ENCODE results near the gene SERPIND1. TPM values are rescaled to one million over a fixed set of nuclear protein-coding genes. Genes with fewer than 3 reads are reported as not detected.

Gene SERPIND1
- total RNA-seq, 1 donor from 2014 or later: 0.18 TPM

DNA sequence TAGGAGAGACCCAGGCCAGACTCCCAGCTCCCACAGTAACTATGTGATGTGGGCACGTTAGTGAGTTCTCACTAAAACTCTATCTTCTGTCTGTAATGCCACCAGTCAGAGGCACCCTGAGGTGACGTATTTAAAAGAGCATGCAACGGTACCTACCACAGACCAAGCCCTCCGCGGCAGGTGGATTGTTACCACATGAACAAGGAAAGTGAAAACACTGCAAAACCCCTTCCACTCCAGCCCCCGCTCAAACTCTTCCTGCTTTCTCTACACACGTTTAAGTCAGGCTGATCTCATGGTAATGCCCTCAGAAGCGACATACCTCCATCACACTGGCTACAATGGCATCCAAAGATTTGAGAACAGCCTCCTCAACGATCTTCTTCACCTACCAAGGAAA lies 36.7 kb downstream of the SERPIND1 start:
- no peak for DNase-seq (ENCODE audit: low spot score)
- H3K27ac Mint-ChIP-seq (ENCODE audit: unreplicated experiment): no peak overlapping the region
- peaks cover 34% of the 10 kb centered on the region for H3K36me3 Mint-ChIP-seq (ENCODE audit: low read depth, unreplicated experiment)
- no peaks in the 10 kb centered on the region for H3K9me3 Mint-ChIP-seq (ENCODE audit: unreplicated experiment)
- TF ChIP-seq, protein P1, sequence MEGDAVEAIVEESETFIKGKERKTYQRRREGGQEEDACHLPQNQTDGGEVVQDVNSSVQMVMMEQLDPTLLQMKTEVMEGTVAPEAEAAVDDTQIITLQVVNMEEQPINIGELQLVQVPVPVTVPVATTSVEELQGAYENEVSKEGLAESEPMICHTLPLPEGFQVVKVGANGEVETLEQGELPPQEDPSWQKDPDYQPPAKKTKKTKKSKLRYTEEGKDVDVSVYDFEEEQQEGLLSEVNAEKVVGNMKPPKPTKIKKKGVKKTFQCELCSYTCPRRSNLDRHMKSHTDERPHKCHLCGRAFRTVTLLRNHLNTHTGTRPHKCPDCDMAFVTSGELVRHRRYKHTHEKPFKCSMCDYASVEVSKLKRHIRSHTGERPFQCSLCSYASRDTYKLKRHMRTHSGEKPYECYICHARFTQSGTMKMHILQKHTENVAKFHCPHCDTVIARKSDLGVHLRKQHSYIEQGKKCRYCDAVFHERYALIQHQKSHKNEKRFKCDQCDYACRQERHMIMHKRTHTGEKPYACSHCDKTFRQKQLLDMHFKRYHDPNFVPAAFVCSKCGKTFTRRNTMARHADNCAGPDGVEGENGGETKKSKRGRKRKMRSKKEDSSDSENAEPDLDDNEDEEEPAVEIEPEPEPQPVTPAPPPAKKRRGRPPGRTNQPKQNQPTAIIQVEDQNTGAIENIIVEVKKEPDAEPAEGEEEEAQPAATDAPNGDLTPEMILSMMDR (IDR thresholded peaks at IDR 0.05; ENCODE audit: unreplicated experiment): no peak
- no peaks in the 10 kb centered on the region for H3K27me3 Mint-ChIP-seq (ENCODE audit: unreplicated experiment)
- H3K4me3 Mint-ChIP-seq (ENCODE audit: unreplicated experiment): no peak overlapping the region
- H3K4me1 Mint-ChIP-seq (ENCODE audit: unreplicated experiment): no peaks in the 10 kb centered on the region

DNA sequence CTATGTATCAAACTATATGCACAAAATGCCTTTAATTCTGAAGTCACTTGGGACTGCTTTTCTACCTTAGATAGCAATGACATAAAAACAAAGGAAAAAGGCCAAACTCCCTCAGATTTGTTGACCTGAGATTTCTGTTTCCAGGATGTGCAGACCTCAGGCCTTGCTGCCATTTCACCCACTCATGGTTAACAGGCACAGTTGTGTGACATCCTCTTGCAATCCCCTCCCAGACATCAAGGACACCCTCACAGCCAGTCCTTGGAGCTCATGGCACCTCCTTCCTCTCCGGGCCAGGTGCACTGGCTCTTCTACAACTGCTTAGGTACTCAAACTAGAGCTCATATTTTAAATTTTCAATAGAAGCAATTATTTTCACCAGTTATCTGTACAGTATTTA lies 37.3 kb downstream of the SERPIND1 start:
- TF ChIP-seq, protein P1 (IDR thresholded peaks at IDR 0.05; ENCODE audit: unreplicated experiment): no peak
- H3K9me3 Mint-ChIP-seq (ENCODE audit: unreplicated experiment): no peaks in the 10 kb centered on the region
- peaks cover 30% of the 10 kb centered on the region for H3K36me3 Mint-ChIP-seq (ENCODE audit: low read depth, unreplicated experiment)
- no peak for DNase-seq (ENCODE audit: low spot score)
- no peaks in the 10 kb centered on the region for H3K27me3 Mint-ChIP-seq (ENCODE audit: unreplicated experiment)
- no peak overlapping the region for H3K4me3 Mint-ChIP-seq (ENCODE audit: unreplicated experiment)
- H3K4me1 Mint-ChIP-seq (ENCODE audit: unreplicated experiment): no peaks in the 10 kb centered on the region
- no peak overlapping the region for H3K27ac Mint-ChIP-seq (ENCODE audit: unreplicated experiment)

GRCh38 chr22:20811971-20812660 lies 38.2 kb downstream of the SERPIND1 start:
- Mint-ChIP-seq H3K27me3 (ENCODE audit: unreplicated experiment) (no peaks in the 10 kb centered on the region), H3K4me3 (ENCODE audit: unreplicated experiment) (no peak overlapping the region), H3K9me3 (ENCODE audit: unreplicated experiment) (no peaks in the 10 kb centered on the region), H3K27ac (ENCODE audit: unreplicated experiment) (no peak overlapping the region), H3K36me3 (ENCODE audit: low read depth, unreplicated experiment) (peaks cover 36% of the 10 kb centered on the region), H3K4me1 (ENCODE audit: unreplicated experiment) (no peaks in the 10 kb centered on the region)
- TF ChIP-seq, protein P1 (IDR thresholded peaks at IDR 0.05; ENCODE audit: unreplicated experiment): no peak
- DNase-seq (ENCODE audit: low spot score): no peak

DNA sequence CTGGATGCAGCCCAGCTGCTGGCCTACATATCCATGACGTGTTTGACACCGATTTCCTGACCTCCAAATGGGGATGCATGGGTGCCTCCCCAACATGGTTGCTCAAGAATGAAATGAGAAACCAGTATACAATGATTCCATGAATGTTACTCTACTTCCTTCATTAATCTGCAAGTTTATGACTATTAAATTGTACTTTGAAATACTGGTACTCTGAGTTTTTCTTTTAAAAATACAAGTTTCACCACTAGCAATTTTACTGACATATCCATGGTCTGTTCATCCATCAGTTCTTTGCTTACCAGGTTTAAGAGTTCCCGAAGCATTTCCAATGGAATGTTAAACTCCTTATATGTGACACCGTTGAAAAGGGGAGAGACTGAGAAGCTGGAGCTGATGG lies 39.1 kb downstream of the SERPIND1 start:
- H3K9me3 Mint-ChIP-seq (ENCODE audit: unreplicated experiment): no peaks in the 10 kb centered on the region
- H3K4me1 Mint-ChIP-seq (ENCODE audit: unreplicated experiment): no peaks in the 10 kb centered on the region
- no peaks in the 10 kb centered on the region for H3K27me3 Mint-ChIP-seq (ENCODE audit: unreplicated experiment)
- TF ChIP-seq, protein P1 (IDR thresholded peaks at IDR 0.05; ENCODE audit: unreplicated experiment): no peak
- H3K4me3 Mint-ChIP-seq (ENCODE audit: unreplicated experiment): no peak overlapping the region
- no peak for DNase-seq (ENCODE audit: low spot score)
- no peak overlapping the region for H3K27ac Mint-ChIP-seq (ENCODE audit: unreplicated experiment)
- H3K36me3 Mint-ChIP-seq (ENCODE audit: low read depth, unreplicated experiment): peaks cover 38% of the 10 kb centered on the region

- H3K4me1 Mint-ChIP-seq (ENCODE audit: unreplicated experiment): no peaks in the 10 kb centered on the region
- no peaks in the 10 kb centered on the region for H3K9me3 Mint-ChIP-seq (ENCODE audit: unreplicated experiment)
- DNase-seq (ENCODE audit: low spot score): no peak
- no peaks in the 10 kb centered on the region for H3K27me3 Mint-ChIP-seq (ENCODE audit: unreplicated experiment)
- no peak overlapping the region for H3K4me3 Mint-ChIP-seq (ENCODE audit: unreplicated experiment)
- TF ChIP-seq, protein P1 (IDR thresholded peaks at IDR 0.05; ENCODE audit: unreplicated experiment): no peak
- H3K27ac Mint-ChIP-seq (ENCODE audit: unreplicated experiment): no peak overlapping the region
- H3K36me3 Mint-ChIP-seq (ENCODE audit: low read depth, unreplicated experiment): peaks cover 40% of the 10 kb centered on the region
Measured at GRCh38 chr22:20814221-20814808, 40.4 kb downstream of the SERPIND1 start.
